Astrocyte of the cerebellum (primary cell): ENCODE results near the gene HAVCR2.
A peak's percentile ranks its signal among the peaks of the same experiment; 100 is the strongest.

Experiments used
- DNase-seq: peaks from one replicate; pipeline ENCODE4 v3.0.0-alpha.2; 2011; ENCODE audit warnings: low read depth
- H3K4me3 ChIP-seq: 2 replicates; pipeline ENCODE4 v1.5.1; 2011; ENCODE audit warnings: mild to moderate bottlenecking, low read depth, low read length, moderate library complexity
- CTCF ChIP-seq: IDR thresholded peaks from 2 replicates; pipeline ENCODE4 v1.5.1; 2012; ENCODE audit warnings: low read length, low read depth, moderate library complexity, mild to moderate bottlenecking; ENCODE audit errors: missing control alignments
- in situ Hi-C: cut with HindIII; loops from 2 replicates; pipeline ENCODE4 v1.10.0; 2017; ENCODE audit warnings: low sequenced_read_pairs

Gene HAVCR2

DNA sequence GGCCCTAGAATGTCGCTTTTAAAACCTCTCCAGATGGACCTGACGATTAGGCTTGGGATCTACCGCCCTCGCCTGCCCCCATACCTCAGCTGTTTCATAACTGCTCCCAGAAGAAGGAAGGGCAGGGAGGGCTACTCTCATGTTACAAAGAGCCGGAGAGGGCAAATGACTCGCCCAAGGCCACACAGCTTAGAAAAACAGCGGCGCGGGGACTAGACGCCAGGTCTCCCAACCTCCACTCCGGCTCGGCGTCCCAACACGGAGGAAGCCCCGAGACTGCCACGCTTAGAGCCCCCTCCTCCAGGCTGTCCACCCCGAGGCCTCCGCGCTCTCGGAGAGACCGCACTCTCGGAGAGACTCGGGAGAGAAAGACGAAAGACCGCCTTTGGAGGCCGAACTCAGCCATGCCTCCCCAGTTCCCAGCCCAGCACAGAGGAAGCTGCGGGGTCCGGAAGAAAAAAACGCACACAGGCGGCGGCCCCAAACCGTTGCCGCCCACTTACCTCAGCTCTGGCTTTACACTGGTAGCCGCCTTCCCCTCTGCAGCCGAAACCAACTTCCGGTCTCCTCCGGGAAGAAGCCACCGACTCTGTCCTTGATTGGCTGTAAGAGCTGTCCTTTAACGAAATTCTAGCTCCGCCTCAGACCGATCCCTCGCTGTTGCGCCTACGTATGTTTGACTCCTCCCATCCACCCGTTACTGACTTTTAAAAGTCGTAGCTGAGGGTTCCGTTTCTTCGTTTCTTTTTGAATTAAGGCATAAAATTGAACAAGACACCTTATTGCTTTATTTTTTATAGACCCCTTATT lies 33.7 kb upstream of the HAVCR2 start, which contains the start of gene MED7:
MED7 (minus strand) TSS at position 549 of the 810 bp plus-strand sequence. CDS start 3,434 bp downstream, outside the sequence.
- in situ Hi-C loops, result no loop called here
- peak within 1 kb of the TSS; percentile 85 for H3K4me3 ChIP-seq
- peak; percentile 99 for DNase-seq
- no peak for TF ChIP-seq CTCF

DNA sequence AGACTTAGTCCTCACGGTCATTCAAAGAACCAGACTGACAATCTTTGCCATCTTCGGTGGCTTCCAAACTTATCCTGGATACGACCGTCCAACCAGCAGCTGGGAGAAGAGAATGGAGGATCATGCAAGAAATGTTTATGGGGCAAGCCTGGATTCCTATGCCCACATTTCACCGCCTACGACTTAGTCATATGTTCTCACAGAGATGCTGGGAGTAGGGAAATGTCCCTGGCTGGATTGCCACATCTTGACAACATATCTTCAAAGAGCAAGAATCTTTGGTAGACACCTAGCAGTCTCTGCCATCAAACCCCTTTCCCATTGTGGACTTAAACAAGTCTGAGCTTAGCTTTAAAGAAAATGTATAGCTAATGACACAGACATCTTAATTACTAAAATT lies 28.8 kb upstream of the HAVCR2 start:
- TF ChIP-seq CTCF, result no peak
- DNase-seq, result no peak
- H3K4me3 ChIP-seq, result no peak overlapping the region
- in situ Hi-C loops, result no loop called here

GRCh38 chr5:157132281-157132612 lies 23.4 kb upstream of the HAVCR2 start:
- in situ Hi-C loops, result no loop called here
- no peak overlapping the region for H3K4me3 ChIP-seq
- TF ChIP-seq CTCF, result no peak
- DNase-seq, result no peak

GRCh38 chr5:157130925-157131324 lies 22.1 kb upstream of the HAVCR2 start:
- no peak overlapping the region for H3K4me3 ChIP-seq
- in situ Hi-C loops, result no loop called here

GRCh38 chr5:157121709-157122108 lies 12.9 kb upstream of the HAVCR2 start:
- in situ Hi-C loops, result no loop called here
- no peak overlapping the region for H3K4me3 ChIP-seq
- no peak for TF ChIP-seq CTCF
- DNase-seq, result no peak

More at GRCh38 chr5:157130925-157131324, 22.1 kb upstream of the HAVCR2 start:
- TF ChIP-seq CTCF, result no peak
- no peak for DNase-seq

DNA sequence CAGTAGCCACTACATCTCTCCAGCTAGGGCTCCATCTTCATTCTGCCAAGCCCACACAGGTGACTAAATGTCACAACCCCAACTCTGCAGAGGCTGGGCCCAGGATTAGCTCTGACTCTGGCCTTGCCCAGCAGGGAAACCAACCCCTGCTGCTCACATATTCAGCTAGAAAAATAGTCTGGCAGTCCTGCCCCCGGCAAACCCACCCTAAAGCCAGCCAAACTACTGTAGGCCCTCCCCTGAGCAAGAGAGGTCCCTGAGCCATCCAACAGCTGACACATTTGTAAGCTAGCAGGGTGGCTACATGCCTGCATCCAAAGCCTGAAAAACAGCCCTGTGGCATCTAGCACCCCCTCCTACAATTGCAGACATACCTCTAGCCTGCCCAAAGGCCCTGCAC lies 11.3 kb upstream of the HAVCR2 start:
- in situ Hi-C loops, result no loop called here
- H3K4me3 ChIP-seq, result no peak overlapping the region
- no peak for TF ChIP-seq CTCF
- DNase-seq, result no peak
